Stimulated activated naive CD8-positive, alpha-beta T cell treated with anti-CD3 and anti-CD28 coated beads, Interleukin-15, Interleukin-2, amounts not matched to agents 100 U/mL and 50 U/mL, for 24 hours (primary cell): ENCODE results near the gene RGS12.
A peak's percentile ranks its signal among the peaks of the same experiment; 100 is the strongest.

Source experiments
- ATAC-seq: fragments of 150-1000 bp; cut with Tn5 transposase; one replicate; pipeline ENCODE4 v1.10.0; 2021
- DNase-seq: peaks from one replicate; pipeline ENCODE4 v3.0.0; 2021

RGS12 gene

DNA sequence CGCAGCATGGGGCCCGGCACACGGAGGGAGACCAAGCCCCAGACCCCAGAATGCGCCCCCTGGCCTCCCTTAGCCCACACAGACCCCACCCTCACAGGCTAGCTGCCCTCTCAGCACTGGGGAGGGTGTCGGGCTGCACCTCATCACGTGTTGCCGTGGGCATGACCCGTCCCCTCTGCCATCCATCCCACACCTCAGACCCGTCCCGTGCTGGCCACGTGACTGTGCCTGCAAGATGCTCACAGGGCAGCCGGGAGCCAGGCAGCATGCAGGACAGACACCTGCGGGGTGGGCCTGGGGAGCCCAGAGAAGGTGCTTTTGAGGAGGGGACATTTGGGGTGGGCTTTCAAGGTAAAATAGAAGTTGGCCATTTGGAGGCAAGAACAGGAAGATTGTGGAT is 39.0 kb upstream of the RGS12 start:
- no peak for DNase-seq
- ATAC-seq, result no peak

- ATAC-seq (no peak), DNase-seq (no peak)
Observed at GRCh38 chr4:3254302-3255131, 38.3 kb upstream of the RGS12 start.

GRCh38 chr4:3255611-3256186 is 37.1 kb upstream of the RGS12 start:
- ATAC-seq, result no peak
- DNase-seq, result no peak

- DNase-seq, result no peak
- no peak for ATAC-seq
Observed at GRCh38 chr4:3256230-3257102, 36.4 kb upstream of the RGS12 start.

- DNase-seq, result no peak
- ATAC-seq, result no peak
Observed at GRCh38 chr4:3257103-3257555, 35.7 kb upstream of the RGS12 start.

- peak; percentile 48 for ATAC-seq
- no peak for DNase-seq
Observed at GRCh38 chr4:3257556-3258482, 35.0 kb upstream of the RGS12 start.

- DNase-seq, result no peak
- no peak for ATAC-seq
Observed at GRCh38 chr4:3261411-3262207, 31.2 kb upstream of the RGS12 start.

DNA sequence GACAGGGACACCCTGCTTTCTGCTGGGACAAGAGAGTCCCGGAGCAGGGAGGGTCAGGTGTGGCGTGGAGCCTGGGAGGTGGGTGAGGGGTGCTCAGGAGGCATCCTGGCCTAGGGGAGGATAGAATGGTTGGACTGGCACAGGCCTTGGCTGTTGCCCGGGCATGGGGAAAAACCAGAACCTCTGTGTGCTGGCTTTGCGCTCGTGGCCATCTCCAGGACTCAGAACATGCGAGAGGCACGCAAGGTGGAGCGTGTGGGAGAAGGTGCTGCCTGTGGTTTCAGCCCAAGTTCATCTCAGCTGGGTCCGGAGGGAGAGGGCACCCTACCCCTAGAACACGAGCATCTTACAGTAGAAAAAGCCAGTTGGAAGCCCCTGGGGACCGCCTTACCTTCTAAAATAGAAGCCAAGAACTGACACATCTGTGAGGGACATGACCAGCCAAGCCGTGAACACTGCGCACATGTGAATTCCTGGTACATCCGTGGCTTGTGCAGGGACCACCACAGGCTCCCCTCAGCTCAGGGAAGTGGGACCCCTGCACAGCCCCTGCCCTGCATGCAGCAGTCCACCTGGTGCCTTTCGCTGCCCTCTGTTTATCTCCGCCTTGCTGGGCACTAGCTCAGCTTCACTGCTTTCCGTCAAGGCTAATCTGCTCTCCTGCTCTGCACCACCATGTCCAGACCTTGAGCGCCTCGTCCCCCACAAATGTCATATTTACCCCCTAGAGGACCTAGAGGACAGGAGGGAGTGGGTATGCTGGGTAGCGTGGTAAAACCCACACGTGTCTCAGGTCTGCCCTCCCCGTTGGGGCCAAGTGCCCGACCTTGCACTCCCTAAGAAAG is 30.4 kb upstream of the RGS12 start:
- ATAC-seq (peak; percentile 36), DNase-seq (no peak)

DNA sequence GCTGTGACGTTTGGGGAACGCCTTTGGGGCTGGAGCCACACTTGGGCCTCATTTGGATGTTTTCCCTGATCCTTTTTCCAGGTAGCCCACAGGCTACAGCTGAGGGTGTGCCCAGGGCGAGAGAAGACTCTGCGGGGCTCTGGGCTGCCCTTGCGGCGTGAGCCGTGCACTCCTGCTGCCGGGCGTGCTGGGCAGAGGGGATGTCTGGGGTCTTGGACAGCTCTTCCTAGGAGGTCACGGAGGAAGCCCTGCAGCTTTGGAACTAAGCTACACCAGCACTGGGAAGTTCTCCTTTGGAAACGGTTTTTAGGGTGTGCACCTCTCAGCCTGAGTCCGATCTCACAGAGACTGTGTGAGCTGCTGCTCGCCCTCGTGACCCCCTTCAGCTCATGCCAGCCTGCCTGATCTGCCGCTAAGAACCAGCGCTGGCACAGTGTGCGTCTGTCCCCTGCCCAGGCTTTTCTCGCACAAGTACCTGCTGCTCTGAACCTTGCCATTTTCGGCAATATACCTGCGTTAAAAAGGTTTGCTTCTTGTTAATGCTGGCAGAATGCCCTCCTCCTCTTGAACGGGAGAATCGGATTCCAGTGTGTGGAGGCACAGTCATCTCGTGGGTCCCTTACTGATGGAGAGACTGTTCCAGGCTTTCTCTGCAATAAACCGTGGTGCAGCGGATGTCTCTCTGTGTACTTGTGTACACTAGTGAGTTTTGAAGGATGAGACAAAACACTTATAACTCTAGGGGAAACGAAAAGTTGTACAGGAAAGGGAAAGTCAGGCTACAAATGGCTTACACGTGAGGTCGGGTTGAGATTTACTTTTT is 29.6 kb upstream of the RGS12 start:
- ATAC-seq (no peak), DNase-seq (no peak)

- no peak for DNase-seq
- ATAC-seq, result no peak
Observed at GRCh38 chr4:3263876-3264193, 29.0 kb upstream of the RGS12 start.

- DNase-seq, result no peak
- ATAC-seq, result no peak
Observed at GRCh38 chr4:3266076-3266475, 26.7 kb upstream of the RGS12 start.

DNA sequence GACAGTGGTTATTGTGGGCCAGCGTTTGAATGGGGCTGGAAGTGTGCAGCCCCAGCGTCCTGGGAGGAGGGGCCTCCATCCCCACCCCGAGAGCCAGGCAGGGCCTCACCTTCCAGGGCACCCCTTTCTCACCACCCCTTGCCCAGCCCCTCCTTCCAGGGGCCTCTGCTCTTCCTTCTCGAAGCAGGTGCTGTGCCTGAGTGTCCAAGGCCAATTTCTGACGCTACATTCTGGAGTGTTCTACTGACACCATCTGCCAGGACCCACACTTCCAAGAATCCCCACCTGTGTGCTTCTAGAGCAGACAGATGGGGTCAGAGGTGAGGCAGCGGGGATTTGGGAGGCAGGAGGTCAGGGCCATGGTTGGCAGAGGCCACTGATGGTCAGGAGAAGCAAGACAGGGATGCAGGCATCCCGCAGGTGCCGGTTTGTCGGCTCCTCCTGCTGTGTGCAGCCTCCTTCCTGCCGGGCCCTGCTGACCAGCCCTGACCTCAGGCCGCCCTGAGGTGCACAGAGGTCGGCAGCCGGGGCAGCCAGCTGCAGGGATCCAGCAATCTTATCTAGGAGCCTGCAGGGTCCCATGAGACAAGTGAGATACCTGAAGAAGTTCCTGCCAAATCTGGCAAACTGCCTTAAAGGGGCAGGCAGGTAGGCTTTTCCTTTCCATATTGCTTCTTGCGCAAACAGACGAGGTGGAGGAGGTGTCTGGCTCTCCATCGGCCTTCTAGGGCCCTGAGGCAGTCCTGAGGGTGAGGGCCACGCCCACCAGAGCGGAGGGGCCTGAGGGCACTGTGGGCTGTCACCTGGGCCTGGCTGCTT is 25.0 kb upstream of the RGS12 start:
- DNase-seq (no peak), ATAC-seq (no peak)

- DNase-seq (no peak), ATAC-seq (no peak)
Observed at GRCh38 chr4:3268395-3269104, 24.3 kb upstream of the RGS12 start.

DNA sequence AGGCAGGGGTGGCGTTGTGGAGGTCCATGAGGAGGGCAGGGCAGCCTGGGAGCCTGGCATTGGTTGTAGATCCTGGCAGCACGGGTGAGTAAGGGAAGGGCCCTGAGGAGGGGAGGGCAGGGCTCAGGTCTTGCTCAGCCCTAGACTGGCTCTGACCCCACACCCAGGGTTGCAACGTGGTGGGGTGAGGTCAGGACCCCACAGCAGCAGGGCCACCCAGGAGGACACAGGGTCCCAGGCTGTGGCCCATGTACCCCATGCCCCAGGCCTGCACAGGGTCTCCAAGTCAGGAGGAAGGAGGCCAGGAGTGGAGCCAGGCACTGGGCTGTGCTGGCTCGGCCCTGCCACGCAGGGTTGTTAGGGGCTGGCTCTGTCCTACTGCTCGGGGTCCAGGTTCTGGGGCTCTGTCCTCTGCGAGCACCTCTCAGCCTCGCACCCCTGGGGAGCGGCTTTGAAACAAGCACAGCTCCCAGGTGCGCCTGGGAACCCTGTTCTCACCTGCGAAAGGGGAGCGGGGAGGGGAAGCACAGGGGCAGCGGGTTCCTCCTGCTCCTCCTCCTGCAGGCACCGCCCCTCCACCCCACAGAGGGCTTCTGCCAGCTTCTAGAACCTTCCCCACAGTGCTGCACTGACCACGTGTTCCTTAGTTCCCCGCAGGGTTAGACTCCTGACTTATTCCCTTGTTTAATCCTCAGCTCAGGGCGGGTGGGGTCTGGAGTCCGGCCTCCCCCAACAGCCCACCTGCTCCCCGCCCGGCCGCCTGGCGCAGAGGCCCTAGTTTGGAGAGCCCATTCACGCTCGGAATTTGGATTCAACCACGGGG is 23.5 kb upstream of the RGS12 start:
- ATAC-seq (peak; percentile 40), DNase-seq (no peak)

DNA sequence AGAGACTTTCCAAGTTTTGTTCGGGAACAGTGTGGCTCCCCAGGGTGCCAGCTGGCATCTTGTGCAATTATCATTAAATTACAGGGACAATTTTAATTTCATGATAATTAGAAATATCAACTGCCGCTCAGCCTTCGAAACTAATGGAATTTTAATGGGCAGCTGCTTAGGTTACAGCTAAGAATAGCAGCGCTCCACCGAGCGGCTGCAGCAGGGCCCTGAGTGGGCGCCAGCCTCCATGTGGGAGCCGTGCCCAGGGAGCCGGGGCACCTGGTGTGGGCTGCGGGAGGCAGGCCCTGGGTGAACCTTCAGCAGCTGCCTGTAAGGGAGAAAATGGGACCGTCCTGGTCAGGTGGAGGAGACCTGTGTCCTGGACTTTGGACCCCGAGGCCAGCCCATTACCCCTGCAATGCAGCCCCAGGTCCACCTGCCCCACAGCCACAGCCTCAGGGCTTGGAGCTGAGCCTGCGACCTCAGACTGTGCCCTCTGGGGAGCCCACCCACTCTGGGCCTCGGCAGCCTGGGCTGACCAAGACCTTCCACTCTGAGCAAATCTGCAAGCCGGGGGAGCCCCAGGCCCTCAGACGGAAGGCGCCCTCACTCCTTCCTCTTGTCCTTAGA is 22.7 kb upstream of the RGS12 start:
- no peak for ATAC-seq
- DNase-seq, result no peak

DNA sequence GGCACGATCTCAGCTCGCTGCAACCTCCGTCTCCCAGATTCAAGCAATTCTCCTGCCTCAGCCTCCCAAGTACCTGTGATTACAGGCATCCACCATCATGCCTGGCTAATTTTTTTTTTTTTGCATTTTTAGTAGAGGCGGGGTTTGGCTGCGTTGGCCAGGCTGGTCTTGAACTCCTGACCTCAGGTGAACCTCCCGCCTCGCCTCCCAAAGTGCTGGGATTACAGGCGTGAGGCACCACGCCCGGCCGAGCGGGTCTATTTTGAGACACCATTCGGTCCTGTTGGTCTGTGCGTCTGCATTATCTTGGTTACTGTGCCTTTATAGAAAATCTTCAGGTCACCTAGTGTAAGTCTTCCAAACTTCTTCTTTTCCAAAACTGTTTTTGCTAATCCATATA is 21.7 kb upstream of the RGS12 start:
- no peak for ATAC-seq
- no peak for DNase-seq
